GM12875 (cell line): ENCODE data around the gene SPINK14.
A peak's percentile ranks its signal among the peaks of the same experiment; 100 is the strongest.

Experiments
- H3K4me3 ChIP-seq: one replicate; pipeline ENCODE4 v1.5.1; 2011; ENCODE audit warnings: low read depth, low read length, control low read depth
- TF ChIP-seq, protein P1 (sequence below): IDR thresholded peaks from 2 replicates; pipeline ENCODE4 v1.5.1; 2011; ENCODE audit warnings: low read depth, mild to moderate bottlenecking, control low read depth, inconsistent platforms, low read length, moderate library complexity, borderline replicate concordance; ENCODE audit not compliant: insufficient read depth

Gene SPINK14

DNA sequence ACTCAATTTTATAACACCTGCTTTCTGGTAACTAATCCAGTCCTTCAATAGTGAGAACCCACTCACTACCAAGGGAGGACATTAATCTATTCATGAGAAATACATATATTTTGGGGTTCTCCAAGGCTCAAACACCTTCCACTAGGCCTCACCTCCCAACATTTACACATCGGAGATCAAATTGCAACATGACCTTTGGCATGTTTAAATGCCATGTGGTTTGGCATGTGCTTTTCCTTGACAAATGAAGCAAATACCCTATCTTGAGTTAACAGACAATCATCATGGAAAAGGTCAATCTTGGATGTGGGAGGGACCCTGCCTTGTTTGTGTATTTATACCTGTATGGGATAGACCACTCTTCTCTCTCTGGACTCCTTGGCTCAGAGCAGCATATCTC lies 21.9 kb upstream of the SPINK14 start:
- H3K4me3 ChIP-seq: no peak overlapping the region
- TF ChIP-seq, protein P1, sequence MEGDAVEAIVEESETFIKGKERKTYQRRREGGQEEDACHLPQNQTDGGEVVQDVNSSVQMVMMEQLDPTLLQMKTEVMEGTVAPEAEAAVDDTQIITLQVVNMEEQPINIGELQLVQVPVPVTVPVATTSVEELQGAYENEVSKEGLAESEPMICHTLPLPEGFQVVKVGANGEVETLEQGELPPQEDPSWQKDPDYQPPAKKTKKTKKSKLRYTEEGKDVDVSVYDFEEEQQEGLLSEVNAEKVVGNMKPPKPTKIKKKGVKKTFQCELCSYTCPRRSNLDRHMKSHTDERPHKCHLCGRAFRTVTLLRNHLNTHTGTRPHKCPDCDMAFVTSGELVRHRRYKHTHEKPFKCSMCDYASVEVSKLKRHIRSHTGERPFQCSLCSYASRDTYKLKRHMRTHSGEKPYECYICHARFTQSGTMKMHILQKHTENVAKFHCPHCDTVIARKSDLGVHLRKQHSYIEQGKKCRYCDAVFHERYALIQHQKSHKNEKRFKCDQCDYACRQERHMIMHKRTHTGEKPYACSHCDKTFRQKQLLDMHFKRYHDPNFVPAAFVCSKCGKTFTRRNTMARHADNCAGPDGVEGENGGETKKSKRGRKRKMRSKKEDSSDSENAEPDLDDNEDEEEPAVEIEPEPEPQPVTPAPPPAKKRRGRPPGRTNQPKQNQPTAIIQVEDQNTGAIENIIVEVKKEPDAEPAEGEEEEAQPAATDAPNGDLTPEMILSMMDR: no peak

DNA sequence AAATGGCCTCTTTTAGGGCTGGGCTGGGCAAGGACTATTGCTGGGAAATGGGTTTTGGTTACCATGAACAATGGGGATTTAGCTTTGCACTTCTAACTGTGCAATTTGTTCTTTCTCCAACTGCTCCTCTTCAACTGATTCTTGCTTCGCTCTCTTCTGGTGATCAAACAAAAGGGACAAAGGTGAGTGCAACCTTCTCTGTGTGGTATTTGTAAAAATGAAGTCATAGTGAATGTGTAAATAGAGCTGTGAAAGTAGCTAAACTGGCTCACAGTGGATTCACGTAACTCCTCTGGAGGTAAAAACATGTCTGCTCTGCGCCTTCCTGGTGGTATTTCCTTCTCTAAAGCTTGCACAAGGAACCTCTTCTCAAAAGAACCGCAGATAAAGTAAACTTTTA lies 20.9 kb upstream of the SPINK14 start:
- TF ChIP-seq, protein P1: no peak
- no peak overlapping the region for H3K4me3 ChIP-seq

DNA sequence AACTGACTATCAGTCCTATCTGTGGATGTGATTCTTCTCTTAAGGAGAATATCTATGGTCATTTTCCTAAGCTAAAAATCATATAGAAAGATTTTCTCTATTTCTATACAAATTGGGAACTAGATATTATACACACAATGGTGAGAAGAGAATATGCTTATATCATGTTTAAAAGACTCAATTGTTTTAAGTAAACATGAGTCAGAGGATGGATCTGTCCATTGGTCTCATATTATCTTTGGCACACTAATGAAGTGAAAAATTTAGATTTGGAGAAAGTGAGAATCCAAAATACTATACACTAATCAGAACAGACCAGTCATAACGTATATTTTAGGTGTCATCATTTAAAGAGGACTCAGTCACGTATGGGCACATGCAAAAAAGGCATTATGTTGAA lies 16.5 kb upstream of the SPINK14 start:
- TF ChIP-seq, protein P1: no peak
- H3K4me3 ChIP-seq: no peak overlapping the region

DNA sequence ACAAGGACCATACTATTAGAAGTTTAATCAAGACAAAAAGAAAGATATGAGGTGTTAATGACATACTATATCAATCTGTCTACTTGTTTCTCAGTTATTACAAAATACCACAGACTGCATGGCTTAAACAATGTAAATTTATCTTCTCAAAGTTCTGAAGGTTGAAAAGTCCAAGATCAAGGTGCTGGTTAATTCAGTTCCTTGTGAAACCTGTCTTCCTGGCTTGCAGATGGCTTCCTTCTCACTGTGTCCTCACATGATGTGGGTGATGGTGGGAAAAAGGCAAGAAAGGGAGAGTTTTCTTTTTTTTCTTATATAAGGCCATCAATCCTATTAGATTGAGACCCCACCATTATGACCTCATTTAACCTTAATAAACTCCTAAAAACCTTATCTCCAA lies 15.6 kb upstream of the SPINK14 start:
- H3K4me3 ChIP-seq: no peak overlapping the region
- TF ChIP-seq, protein P1: no peak

DNA sequence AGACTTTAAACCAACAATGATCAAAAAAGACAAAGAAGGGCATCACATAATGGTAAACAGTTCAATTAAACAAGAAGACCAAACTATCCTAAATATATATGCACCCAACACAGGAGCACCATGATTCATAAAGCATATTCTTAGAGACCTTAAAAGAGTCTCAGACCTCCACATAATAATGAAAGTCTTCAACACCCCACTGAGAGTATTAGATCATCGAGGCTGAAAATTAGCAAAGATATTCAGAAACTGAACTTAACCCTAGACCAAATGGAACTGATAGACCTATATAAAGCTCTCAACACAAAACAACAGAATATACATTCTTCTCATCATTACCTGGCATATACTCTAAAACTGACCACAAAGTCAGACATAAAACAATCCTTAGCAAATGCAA lies 11.7 kb upstream of the SPINK14 start:
- H3K4me3 ChIP-seq: no peak overlapping the region
- TF ChIP-seq, protein P1: no peak

DNA sequence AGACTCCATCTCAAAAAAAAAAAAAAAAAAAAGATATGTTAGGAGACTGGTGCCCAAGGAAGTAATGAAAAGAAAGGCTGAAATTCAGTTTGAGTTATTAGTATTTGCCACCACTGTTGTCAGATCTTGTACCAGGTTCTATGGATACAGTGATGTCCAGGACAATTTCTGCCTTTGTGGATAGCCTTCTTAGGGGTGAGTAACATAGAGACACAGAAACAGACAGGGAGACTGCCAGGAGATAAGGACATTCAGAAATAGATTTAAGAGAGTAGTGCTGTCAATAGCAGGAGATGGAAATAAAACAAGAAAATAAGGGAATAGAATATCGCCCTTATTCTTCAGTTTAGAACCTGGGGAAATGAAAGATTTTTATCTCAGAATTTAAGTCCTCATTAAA lies 6.3 kb upstream of the SPINK14 start:
- no peak overlapping the region for H3K4me3 ChIP-seq
- TF ChIP-seq, protein P1: no peak

DNA sequence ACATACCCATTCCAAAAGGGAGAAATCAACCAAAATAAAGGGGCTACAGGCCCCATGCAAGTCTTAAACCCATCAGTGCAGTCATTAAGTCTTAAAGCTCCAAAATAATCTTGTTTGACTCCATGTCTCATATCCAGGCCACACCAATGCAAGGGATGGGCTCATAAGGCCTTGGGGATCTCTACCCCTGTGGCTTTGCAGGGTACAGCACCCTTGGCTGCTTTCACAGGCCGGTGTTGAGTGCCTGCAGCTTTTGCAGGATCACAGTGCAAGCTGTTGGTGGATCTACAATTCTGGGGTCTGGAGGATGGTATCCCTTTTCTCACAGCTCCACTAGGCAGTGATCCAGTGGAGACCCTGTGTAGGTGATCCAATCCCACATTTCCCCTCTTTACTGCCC lies 5.0 kb upstream of the SPINK14 start:
- TF ChIP-seq, protein P1: 0 out of 2 replicates have a peak, but pooled peaks have one; percentile 2
- H3K4me3 ChIP-seq: no peak overlapping the region
